A172 (cell line): ENCODE results near the gene KLRK1. TPM values are rescaled to one million over a fixed set of nuclear protein-coding genes. Genes with fewer than 3 reads are reported as not detected.
"Not testable (repeated sequence)": the region's sequence is repeated elsewhere in the genome, so short reads cannot be mapped to it uniquely, and the experiment has no call there.

ENCODE experiments used
- DNase-seq: peaks from one replicate; pipeline ENCODE4 v3.0.0-alpha.2; 2015; ENCODE audit warnings: low spot score
- total RNA-seq: library from RNA; depleted of rRNA; stranded (reverse); fragments of >200 nt; shearing (Covaris generic); gene quantifications from 2 replicates; pipeline ENCODE4 v1.2.3, GENCODE V29; 2014; rRNA removed

Gene KLRK1
- not detected in 2 replicates for total RNA-seq

GRCh38 chr12:10389904-10390303 is at the start of gene KLRK1:
TSS of gene KLRK1 (minus strand) at chr12:10390041. CDS start at chr12:10388810, 1,231 bp downstream.
- no peak for DNase-seq

- DNase-seq, result not testable (repeated sequence)
Observed at GRCh38 chr12:10437601-10438000, 47.8 kb upstream of the KLRK1 start.

GRCh38 chr12:10435816-10436215 is 46.0 kb upstream of the KLRK1 start, which contains the start of gene KLRC2:
TSS of gene KLRC2 (minus strand) at chr12:10436010. CDS start at chr12:10435986, 24 bp downstream.
- not testable (repeated sequence) for DNase-seq

GRCh38 chr12:10430623-10431022 is 40.8 kb upstream of the KLRK1 start:
- DNase-seq, result not testable (repeated sequence)

GRCh38 chr12:10425938-10426337 is 36.1 kb upstream of the KLRK1 start:
- not testable (repeated sequence) for DNase-seq

- DNase-seq, result not testable (repeated sequence)
Observed at GRCh38 chr12:10424260-10424899, 34.5 kb upstream of the KLRK1 start.

GRCh38 chr12:10422159-10422558 is 32.3 kb upstream of the KLRK1 start:
- not testable (repeated sequence) for DNase-seq

- not testable (repeated sequence) for DNase-seq
Observed at GRCh38 chr12:10420334-10420733, 30.5 kb upstream of the KLRK1 start, which contains the start of gene KLRC3. TSS of gene KLRC3 (minus strand) at chr12:10420595. CDS start at chr12:10420550, 45 bp downstream.

GRCh38 chr12:10409392-10409791 is 19.6 kb upstream of the KLRK1 start, which contains the start of gene KLRC4:
TSS of gene KLRC4 (minus strand) at chr12:10409757. CDS start at chr12:10409575, 182 bp downstream.
- no peak for DNase-seq

GRCh38 chr12:10408842-10409241 is 19.0 kb upstream of the KLRK1 start:
- DNase-seq, result no peak

- DNase-seq, result no peak
Observed at GRCh38 chr12:10406725-10407124, 16.9 kb upstream of the KLRK1 start.

GRCh38 chr12:10405294-10405693 is 15.5 kb upstream of the KLRK1 start:
- DNase-seq, result no peak

- no peak for DNase-seq
Observed at GRCh38 chr12:10404798-10405197, 15.0 kb upstream of the KLRK1 start.

- no peak for DNase-seq
Observed at GRCh38 chr12:10400829-10401228, 11.0 kb upstream of the KLRK1 start.

- no peak for DNase-seq
Observed at GRCh38 chr12:10398168-10398567, 8.3 kb upstream of the KLRK1 start.

- DNase-seq, result no peak
Observed at GRCh38 chr12:10397296-10397695, 7.5 kb upstream of the KLRK1 start.

- DNase-seq, result not testable (repeated sequence)
Observed at GRCh38 chr12:10396176-10396575, 6.3 kb upstream of the KLRK1 start.

GRCh38 chr12:10395390-10395998 is 5.7 kb upstream of the KLRK1 start:
- peak; percentile 51 for DNase-seq

GRCh38 chr12:10394531-10395152 is 4.8 kb upstream of the KLRK1 start:
- DNase-seq, result not testable (repeated sequence)

- DNase-seq, result no peak
Observed at GRCh38 chr12:10393291-10393690, 3.5 kb upstream of the KLRK1 start.

- peak; percentile 81 for DNase-seq
Observed at GRCh38 chr12:10392394-10392930, 2.6 kb upstream of the KLRK1 start.

- DNase-seq, result not testable (repeated sequence)
Observed at GRCh38 chr12:10390991-10391390, 1.1 kb upstream of the KLRK1 start.
